Mesendoderm (in vitro differentiated cells): ENCODE measurements around the gene ROBO3.

ENCODE experiments used
- DNase-seq: peaks from one replicate; pipeline ENCODE4 v3.0.0; 2013
- H2AK5ac ChIP-seq: 2 replicates; pipeline ENCODE4 v1.6.1; 2013; ENCODE audit warnings: low read length, inconsistent platforms
- H2BK120ac ChIP-seq: 2 replicates; pipeline ENCODE4 v1.6.1; 2013; ENCODE audit warnings: low read depth, mild to moderate bottlenecking, low read length, moderate library complexity, mixed read lengths
- H2BK15ac ChIP-seq: replicated peaks from 2 replicates; pipeline ENCODE4 v1.6.1; 2013; ENCODE audit warnings: low read depth, mild to moderate bottlenecking, moderate library complexity
- H2BK5ac ChIP-seq: 2 replicates; pipeline ENCODE4 v1.6.1; 2013; ENCODE audit warnings: low read length, inconsistent platforms
- H3K18ac ChIP-seq: 2 replicates; pipeline ENCODE4 v1.6.1; 2013; ENCODE audit warnings: mild to moderate bottlenecking, low read length, mixed read lengths
- H3K23ac ChIP-seq: one replicate; pipeline ENCODE4 v1.6.1; 2013; ENCODE audit warnings: low read length
- H3K27ac ChIP-seq: 2 replicates; pipeline ENCODE4 v1.5.1; 2013; ENCODE audit warnings: low read depth, mild to moderate bottlenecking, inconsistent platforms, low read length, moderate library complexity
- H3K27me3 ChIP-seq: 2 replicates; pipeline ENCODE4 v1.6.1; 2013; ENCODE audit warnings: low read length, control low read depth, mild to moderate bottlenecking, inconsistent platforms; ENCODE audit not compliant: insufficient read depth, poor library complexity
- H3K36me3 ChIP-seq: 2 replicates; pipeline ENCODE4 v1.6.1; 2013; ENCODE audit warnings: low read length, inconsistent platforms; ENCODE audit not compliant: control insufficient read depth, insufficient read depth
- H3K4ac ChIP-seq: one replicate; pipeline ENCODE4 v1.6.1; 2013; ENCODE audit warnings: low read depth, mild to moderate bottlenecking, low read length, moderate library complexity
- H3K4me1 ChIP-seq: 2 replicates; pipeline ENCODE4 v1.6.1; 2013; ENCODE audit warnings: low read depth, low read length, inconsistent platforms; ENCODE audit not compliant: control insufficient read depth
- H3K4me2 ChIP-seq: 2 replicates; pipeline ENCODE4 v1.6.1; 2013; ENCODE audit warnings: low read length
- H3K4me3 ChIP-seq: 2 replicates; pipeline ENCODE4 v1.5.1; 2013; ENCODE audit warnings: mild to moderate bottlenecking, low read length
- H3K56ac ChIP-seq: one replicate; pipeline ENCODE4 v1.6.1; 2013; ENCODE audit warnings: low read length
- H3K79me1 ChIP-seq: 2 replicates; pipeline ENCODE4 v1.6.1; 2013; ENCODE audit warnings: low read length, inconsistent platforms
- H3K79me2 ChIP-seq: 2 replicates; pipeline ENCODE4 v1.6.1; 2013; ENCODE audit warnings: mild to moderate bottlenecking, low read length; ENCODE audit not compliant: control insufficient read depth, insufficient read depth
- H3K9ac ChIP-seq: 2 replicates; pipeline ENCODE4 v1.6.1; 2013; ENCODE audit warnings: low read length, inconsistent platforms
- H4K5ac ChIP-seq: one replicate; pipeline ENCODE4 v1.6.1; 2013; ENCODE audit warnings: low read length
- H4K8ac ChIP-seq: one replicate; pipeline ENCODE4 v1.6.1; 2013; ENCODE audit warnings: low read depth, mild to moderate bottlenecking, control low read depth, low read length, moderate library complexity
- WGBS: extraction: QIAGEN DNeasy Blood & Tissue Kit; methylation state at CpG from one replicate; pipeline ENCODE4 v1.1.7; 2013; ENCODE audit warnings: low lambda C conversion rate, missing lambda C conversion rate; ENCODE audit not compliant: insufficient coverage; ENCODE audit errors: extremely low coverage; 5-methylcytosine and 5-hydroxymethylcytosine counted together

Gene ROBO3

GRCh38 chr11:124897674-124898262 is 32.5 kb downstream of the ROBO3 start, which contains the start of gene ROBO4:
TSS of gene ROBO4 (minus strand) at chr11:124897865. CDS start at chr11:124897795, 70 bp downstream.
- H3K56ac ChIP-seq, result peak within 1 kb of the TSS; percentile 50
- H3K79me2 ChIP-seq, result no peaks in the 10 kb centered on the region
- no peak within 1 kb of the TSS for H4K5ac ChIP-seq
- H3K79me1 ChIP-seq, result no peaks in the 10 kb centered on the region
- H2BK5ac ChIP-seq, result no peak within 1 kb of the TSS
- no peak within 1 kb of the TSS for H2AK5ac ChIP-seq
- H3K27me3 ChIP-seq, result no peaks in the 10 kb centered on the region
- peaks cover 2% of the 10 kb centered on the region for H3K4me1 ChIP-seq
- no peaks in the 10 kb centered on the region for H3K36me3 ChIP-seq
- no peak within 1 kb of the TSS for H2BK120ac ChIP-seq
- no peak within 1 kb of the TSS for H3K4me2 ChIP-seq
- H3K23ac ChIP-seq, result no peak within 1 kb of the TSS
- H3K4ac ChIP-seq, result no peak within 1 kb of the TSS
- H3K9ac ChIP-seq, result no peak within 1 kb of the TSS
- H2BK15ac ChIP-seq, result no peak within 1 kb of the TSS
- H3K27ac ChIP-seq, result no peak within 1 kb of the TSS
- no peak within 1 kb of the TSS for H4K8ac ChIP-seq
- no peak within 1 kb of the TSS for H3K18ac ChIP-seq
- no CpG with 5 or more reads among the region's 12 CpGs for WGBS
- DNase-seq, result no peak
- H3K4me3 ChIP-seq, result no peak within 1 kb of the TSS

- H3K4me3 ChIP-seq, result no peak overlapping the region
Measured at GRCh38 chr11:124898263-124898680, 33.0 kb downstream of the ROBO3 start.

GRCh38 chr11:124898711-124899110 is 33.5 kb downstream of the ROBO3 start:
- peak; percentile 51 for DNase-seq
- H3K4me3 ChIP-seq, result no peak overlapping the region
- H3K79me1 ChIP-seq, result no peaks in the 10 kb centered on the region
- H3K56ac ChIP-seq, result peak overlapping the region; percentile 50
- H3K27ac ChIP-seq, result no peak overlapping the region
- H3K23ac ChIP-seq, result no peak overlapping the region
- H2BK5ac ChIP-seq, result no peak overlapping the region
- H3K36me3 ChIP-seq, result no peaks in the 10 kb centered on the region
- no peak overlapping the region for H4K5ac ChIP-seq
- no peaks in the 10 kb centered on the region for H3K27me3 ChIP-seq
- H3K9ac ChIP-seq, result no peak overlapping the region
- no peak overlapping the region for H4K8ac ChIP-seq
- no peak overlapping the region for H3K18ac ChIP-seq
- H3K79me2 ChIP-seq, result no peaks in the 10 kb centered on the region
- H3K4me2 ChIP-seq, result no peak overlapping the region
- WGBS, result no CpG with 5 or more reads among the region's 5 CpGs
- peaks cover 2% of the 10 kb centered on the region for H3K4me1 ChIP-seq
- no peak overlapping the region for H2AK5ac ChIP-seq
- no peak overlapping the region for H3K4ac ChIP-seq
- H2BK15ac ChIP-seq, result no peak overlapping the region
- no peak overlapping the region for H2BK120ac ChIP-seq

More at GRCh38 chr11:124898263-124898680, 33.0 kb downstream of the ROBO3 start:
- no CpG with 5 or more reads among the region's 3 CpGs for WGBS
- H3K18ac ChIP-seq, result no peak overlapping the region
- peaks cover 2% of the 10 kb centered on the region for H3K4me1 ChIP-seq
- DNase-seq, result peak; percentile 38
- no peaks in the 10 kb centered on the region for H3K27me3 ChIP-seq
- no peak overlapping the region for H3K23ac ChIP-seq
- no peaks in the 10 kb centered on the region for H3K79me2 ChIP-seq
- no peak overlapping the region for H3K56ac ChIP-seq
- no peak overlapping the region for H3K4ac ChIP-seq
- H3K36me3 ChIP-seq, result no peaks in the 10 kb centered on the region
- H3K79me1 ChIP-seq, result no peaks in the 10 kb centered on the region
- H2BK120ac ChIP-seq, result no peak overlapping the region
- H3K27ac ChIP-seq, result no peak overlapping the region
- H2BK5ac ChIP-seq, result no peak overlapping the region
- no peak overlapping the region for H2BK15ac ChIP-seq
- no peak overlapping the region for H4K8ac ChIP-seq
- H3K4me2 ChIP-seq, result no peak overlapping the region
- no peak overlapping the region for H2AK5ac ChIP-seq
- H3K9ac ChIP-seq, result no peak overlapping the region
- H4K5ac ChIP-seq, result no peak overlapping the region

- no peak overlapping the region for H3K4me2 ChIP-seq
- no peak overlapping the region for H3K9ac ChIP-seq
- no peaks in the 10 kb centered on the region for H3K27me3 ChIP-seq
- H3K4me1 ChIP-seq, result peaks cover 2% of the 10 kb centered on the region
- H3K18ac ChIP-seq, result no peak overlapping the region
- H3K4me3 ChIP-seq, result no peak overlapping the region
- no peak overlapping the region for H2AK5ac ChIP-seq
- H3K79me2 ChIP-seq, result no peaks in the 10 kb centered on the region
- H4K8ac ChIP-seq, result no peak overlapping the region
- H3K79me1 ChIP-seq, result no peaks in the 10 kb centered on the region
- no peak overlapping the region for H2BK15ac ChIP-seq
- no peaks in the 10 kb centered on the region for H3K36me3 ChIP-seq
- H4K5ac ChIP-seq, result no peak overlapping the region
- no peak overlapping the region for H3K4ac ChIP-seq
- peak; percentile 41 for DNase-seq
- WGBS, result no CpG with 5 or more reads among the region's 6 CpGs
- H3K23ac ChIP-seq, result no peak overlapping the region
- H3K56ac ChIP-seq, result no peak overlapping the region
- no peak overlapping the region for H2BK120ac ChIP-seq
- H2BK5ac ChIP-seq, result no peak overlapping the region
- no peak overlapping the region for H3K27ac ChIP-seq
Measured at GRCh38 chr11:124899383-124900145, 34.3 kb downstream of the ROBO3 start.

GRCh38 chr11:124900464-124900863 is 35.2 kb downstream of the ROBO3 start:
- DNase-seq, result peak; percentile 76
- no peak overlapping the region for H4K8ac ChIP-seq
- peaks cover 2% of the 10 kb centered on the region for H3K4me1 ChIP-seq
- no peak overlapping the region for H3K4me3 ChIP-seq
- H3K27me3 ChIP-seq, result no peaks in the 10 kb centered on the region
- H3K27ac ChIP-seq, result no peak overlapping the region
- no peak overlapping the region for H3K18ac ChIP-seq
- H2BK15ac ChIP-seq, result no peak overlapping the region
- H2BK5ac ChIP-seq, result no peak overlapping the region
- no peak overlapping the region for H2BK120ac ChIP-seq
- no peak overlapping the region for H3K9ac ChIP-seq
- H3K79me2 ChIP-seq, result no peaks in the 10 kb centered on the region
- no peak overlapping the region for H3K23ac ChIP-seq
- no peak overlapping the region for H3K4me2 ChIP-seq
- no peak overlapping the region for H2AK5ac ChIP-seq
- no peak overlapping the region for H3K56ac ChIP-seq
- no peak overlapping the region for H3K4ac ChIP-seq
- no peaks in the 10 kb centered on the region for H3K79me1 ChIP-seq
- no CpG with 5 or more reads among the region's 5 CpGs for WGBS
- no peaks in the 10 kb centered on the region for H3K36me3 ChIP-seq
- no peak overlapping the region for H4K5ac ChIP-seq
